NB4 (cell line): Measurements from ENCODE around the gene CNOT8.
A peak's percentile ranks its signal among the peaks of the same experiment; 100 is the strongest.

Experiments used
- CTCF ChIP-seq: IDR thresholded peaks from one replicate; pipeline ENCODE4 v1.5.1; 2012; ENCODE audit warnings: low read depth, low read length
- MYC ChIP-seq: IDR thresholded peaks from 2 replicates; pipeline ENCODE4 v1.6.1; 2011; ENCODE audit warnings: low read depth, low read length
- POLR2A ChIP-seq: IDR thresholded peaks from 2 replicates; pipeline ENCODE4 v1.6.1; 2011; ENCODE audit warnings: mild to moderate bottlenecking; ENCODE audit not compliant: insufficient read length; ENCODE audit errors: extremely low read depth

DNA sequence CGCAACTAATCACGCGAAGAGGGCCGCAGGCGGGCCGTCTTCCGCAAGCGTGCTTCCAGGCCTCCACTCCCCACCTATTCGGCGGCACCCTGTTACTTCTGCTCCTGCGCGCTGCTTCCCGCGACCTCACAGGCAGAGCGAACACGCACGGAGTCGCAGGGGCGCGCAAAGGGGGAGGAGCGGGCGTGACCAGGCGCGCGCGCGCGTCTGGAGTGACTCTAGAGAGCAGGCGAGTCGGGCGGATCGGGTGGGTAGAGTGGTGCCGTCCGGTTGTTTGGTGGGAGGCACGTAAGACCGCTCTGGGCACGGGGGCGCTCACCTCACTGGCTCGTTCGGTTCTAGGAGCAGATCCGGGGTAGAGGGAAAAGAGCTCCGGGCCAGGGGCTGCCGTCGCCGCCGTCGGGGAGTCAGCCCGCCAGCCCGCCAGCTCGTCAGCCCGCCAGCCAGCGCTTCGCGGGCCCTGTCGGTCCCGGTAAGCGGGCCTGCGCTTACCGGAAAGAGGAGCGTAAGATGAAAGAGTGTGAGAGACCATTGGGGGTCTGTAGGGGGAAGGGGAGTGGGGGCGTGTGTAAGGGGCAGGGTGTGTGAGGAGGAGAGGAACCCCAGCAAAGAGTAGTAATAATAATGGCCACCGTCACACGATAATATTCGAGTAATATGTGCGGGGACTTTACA, at the start of gene CNOT8:
- TF ChIP-seq CTCF (no peak), POLR2A (peak; percentile 88), MYC (peak; percentile 72)
